Activated CD4-positive, CD25-positive, alpha-beta regulatory T cell treated with anti-CD3 and anti-CD28 coated beads, Interleukin-2, amount 50 U/mL, for 72 hours (primary cell): ENCODE results near the gene ZNF664.

Experiments used
- DNase-seq: peaks from one replicate; pipeline ENCODE4 v3.0.0; 2021

The ZNF664 gene

DNA sequence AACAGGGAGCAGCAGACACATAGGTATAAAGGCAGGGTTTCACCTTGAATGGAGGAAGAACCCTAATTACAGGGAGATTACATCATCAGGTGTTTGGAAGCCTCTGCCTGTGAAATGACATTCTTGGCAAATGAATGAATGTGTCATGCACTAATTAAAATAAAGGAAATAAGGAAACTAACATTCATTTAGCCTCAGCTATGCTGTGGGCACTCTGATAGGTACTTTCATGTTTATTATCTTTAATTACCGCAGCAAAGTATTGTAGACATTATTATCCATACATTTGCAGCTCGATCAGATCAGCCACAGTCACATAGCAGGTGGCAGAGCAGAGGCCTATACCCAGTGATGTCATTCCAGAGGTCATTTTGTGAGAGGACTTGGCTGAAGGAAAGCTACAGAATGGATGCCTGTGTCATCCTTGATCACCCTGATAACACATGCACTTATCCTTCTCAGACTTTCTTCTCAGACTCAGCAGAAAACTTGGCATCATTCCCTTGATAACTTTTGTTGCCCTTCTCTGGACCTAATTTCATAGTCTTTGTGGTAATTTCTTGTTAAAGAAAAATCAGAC is 18.4 kb downstream of the ZNF664 start:
- DNase-seq, result no peak

DNA sequence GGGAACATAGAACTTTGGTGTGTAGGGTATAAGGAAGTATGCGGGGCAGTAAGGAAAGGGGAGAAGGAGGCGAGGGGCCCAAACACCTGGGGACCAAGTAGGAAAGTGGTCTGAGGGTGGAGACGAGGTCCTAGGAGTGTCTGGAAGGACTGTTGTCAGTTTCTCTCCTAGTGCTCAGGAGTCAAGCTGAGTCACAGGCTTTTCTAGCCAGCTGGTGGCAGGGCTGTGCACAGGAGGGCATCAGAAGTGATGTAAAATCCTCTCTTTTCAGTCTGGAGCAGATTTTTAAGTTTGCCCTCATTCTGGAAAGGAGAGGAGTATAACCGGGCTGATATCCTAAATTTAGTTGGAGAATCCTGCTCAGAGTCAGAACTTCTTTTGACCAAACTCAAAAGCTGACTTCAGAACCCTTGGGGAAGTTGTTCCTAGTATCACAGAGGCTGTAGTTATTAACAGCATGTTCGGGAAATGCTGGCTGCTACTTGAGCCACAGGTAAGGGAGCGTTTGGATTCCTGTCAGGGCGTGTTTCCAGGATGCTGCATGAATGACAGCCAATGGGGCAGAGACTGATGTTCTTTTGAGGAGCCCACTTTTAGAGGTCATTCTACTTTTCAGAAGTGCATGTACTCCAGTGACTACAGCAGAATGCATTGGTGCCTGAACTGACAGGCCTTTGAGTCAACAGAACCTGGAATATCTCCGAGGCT is 19.3 kb downstream of the ZNF664 start:
- DNase-seq, result no peak

DNA sequence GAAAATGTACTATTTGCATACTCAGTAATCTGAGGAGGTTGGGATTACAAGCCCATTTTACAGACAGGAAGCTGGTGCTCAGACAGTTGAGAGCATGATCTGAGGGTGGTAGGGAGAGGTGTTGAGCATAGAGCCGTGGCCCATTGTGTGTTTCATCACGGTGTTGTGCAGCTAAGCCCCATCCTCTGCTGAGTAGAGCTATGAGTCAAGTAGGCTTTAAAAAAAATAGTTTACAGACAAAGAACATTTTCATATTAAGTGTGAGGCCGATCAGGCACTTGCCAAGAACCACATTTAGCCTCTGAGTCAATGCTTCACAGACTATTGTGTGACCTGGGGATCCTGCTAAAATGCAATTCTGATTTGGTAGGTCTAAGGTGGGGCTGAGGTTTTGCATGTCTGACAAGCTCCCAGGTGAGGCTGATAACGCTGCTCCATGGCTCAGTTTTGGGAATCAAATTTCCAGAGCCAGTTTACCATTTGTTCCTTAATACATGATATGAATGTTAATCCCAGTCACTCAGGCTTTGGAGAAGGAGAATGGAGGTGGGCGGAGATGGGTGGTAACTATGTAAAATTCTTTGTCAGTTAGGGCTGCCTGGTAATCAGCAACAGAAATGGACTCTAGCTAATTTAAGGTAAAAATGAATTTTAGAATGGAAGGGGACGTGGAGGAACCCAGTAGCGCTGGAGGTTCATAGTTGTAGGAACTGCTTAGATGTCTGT is 22.2 kb downstream of the ZNF664 start:
- no peak for DNase-seq

DNA sequence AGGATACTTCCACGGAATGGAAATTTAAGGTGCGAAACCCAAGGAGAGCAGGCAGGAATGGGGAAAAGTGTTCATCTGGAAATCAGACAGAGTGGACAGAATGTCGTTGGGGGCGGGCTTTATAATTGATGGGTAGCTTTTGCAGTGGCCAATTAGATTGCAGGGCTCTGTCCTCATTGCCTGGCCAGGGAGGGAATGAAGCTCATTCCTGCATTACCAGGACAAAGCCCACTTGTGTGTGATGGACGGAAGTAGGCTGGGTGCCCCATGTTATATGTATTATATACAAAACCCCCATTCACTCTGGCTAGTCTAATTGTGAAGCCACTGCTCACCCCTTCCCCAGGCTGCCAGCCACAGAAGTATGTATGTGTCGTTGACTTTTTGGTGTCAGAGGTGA is 23.6 kb downstream of the ZNF664 start:
- DNase-seq, result no peak

DNA sequence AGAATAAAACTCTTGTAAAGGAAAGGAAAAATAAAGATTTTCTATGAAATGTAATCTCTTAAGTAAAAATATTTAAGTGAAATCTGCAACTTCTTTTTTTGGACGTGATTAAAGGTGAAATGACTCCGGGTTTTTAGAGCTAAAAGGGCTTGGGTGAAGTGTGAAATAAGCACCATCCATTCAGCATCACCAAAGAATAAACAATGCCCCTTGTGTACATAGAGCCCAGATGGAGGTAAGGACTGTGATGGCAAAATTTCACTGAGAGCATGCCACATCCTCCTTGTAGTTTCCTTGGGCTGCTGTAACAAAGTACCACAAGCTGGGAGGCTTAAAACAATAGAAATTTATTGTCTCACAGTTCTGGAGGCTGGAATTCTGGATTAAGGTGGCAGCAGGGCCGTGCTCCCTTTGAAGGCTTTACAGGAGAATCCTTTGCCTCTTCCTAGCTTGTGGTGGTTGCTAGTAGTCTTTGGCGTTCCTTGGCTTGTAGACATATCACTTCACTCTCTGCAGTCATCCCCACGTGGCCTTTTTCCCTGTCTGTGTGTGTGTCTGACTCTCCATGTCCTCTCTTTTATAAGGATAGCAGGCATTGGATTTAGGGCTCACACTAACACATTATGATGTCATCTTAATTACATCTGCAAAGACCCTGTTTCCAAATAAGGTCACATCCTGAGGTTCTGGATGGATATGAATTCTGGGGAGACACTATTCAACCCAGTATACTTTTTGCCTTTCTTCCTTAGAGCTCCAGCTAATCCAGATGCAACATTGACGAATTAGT is 24.2 kb downstream of the ZNF664 start:
- DNase-seq, result no peak

DNA sequence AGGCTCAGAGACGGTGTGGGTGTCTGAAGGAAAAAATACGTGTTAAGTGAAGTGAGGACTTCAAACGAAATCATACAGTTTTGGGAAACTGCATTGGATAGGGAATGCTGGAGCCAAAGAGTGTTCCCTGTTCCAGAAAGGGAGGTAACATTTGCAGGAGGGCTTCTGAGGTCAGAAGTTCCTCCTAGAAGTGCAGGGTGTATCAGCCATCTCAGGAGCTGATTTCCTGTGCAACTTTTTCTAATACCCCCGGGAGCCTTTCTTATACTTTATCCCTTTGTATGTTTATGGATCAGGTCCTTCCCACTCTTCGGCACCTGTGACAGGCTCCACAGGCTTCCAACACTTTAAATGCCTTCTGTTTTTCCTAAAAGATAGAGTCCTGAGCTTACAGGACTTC is 24.9 kb downstream of the ZNF664 start:
- DNase-seq, result no peak

DNA sequence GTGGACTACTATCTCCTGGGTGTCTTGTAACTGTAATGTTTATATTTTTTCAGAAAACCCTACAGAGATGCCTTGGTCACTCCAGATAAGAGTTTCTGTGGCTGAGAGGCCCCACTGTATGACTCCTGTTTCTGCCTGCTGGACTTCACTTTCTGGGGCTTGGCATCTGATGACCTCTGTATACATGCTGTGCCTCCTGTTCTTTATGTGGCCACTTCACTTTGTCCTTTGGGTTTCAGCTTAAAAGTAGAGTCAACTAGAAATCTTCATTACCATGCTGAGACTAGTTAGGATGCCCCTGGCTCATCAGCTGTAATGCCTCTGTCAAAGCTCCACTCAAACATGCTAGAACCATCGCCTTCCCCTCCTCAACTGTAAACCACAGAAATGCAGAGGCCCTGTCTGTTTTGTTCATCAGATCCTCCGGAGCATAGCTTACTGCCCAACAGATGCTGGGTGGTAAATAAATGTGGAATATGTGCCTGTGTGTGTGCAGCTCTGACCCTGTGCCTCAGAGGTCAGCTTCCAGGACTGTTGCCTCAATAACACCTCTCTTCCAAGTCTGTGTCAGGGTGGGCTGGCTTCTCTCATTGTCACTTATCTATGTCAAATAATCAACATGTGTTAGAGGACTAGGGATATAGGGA is 25.5 kb downstream of the ZNF664 start:
- DNase-seq, result no peak

DNA sequence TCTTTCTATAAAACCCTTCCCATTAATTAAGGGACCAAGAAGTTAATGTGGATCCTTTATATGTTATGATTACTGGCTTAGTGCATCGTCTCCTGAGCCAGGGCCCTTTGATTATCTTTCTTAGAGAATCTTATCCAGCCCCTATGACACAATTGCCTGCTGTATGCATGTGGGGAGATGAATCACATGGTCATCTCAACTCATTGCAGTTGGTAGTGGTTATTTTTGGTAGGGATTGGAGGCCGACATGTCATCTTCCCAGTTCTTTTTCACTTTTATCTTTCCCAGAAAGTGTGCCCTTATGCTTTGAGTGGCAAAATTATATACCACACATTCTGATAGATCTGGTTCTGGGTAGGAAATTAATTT is 26.0 kb downstream of the ZNF664 start:
- no peak for DNase-seq

DNA sequence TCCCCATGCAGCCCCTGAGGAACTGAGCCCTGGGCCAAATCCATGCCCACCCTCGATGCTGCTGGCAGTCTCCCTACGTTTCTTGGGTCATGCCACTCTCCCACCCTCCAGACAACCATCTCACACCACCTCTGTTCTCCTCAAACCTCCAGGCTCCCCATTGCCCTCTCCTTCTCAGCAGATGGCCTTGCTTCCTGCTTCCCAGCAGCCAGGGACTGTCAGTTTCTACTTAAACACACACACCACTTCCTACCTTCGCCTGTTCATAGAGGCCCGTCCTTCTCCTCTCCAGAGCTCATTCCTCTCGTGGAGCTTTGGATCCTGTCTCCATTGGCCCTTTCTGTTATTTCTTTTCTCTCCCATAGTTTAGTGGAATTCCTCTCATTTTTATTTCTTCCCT is 27.1 kb downstream of the ZNF664 start:
- DNase-seq, result no peak

DNA sequence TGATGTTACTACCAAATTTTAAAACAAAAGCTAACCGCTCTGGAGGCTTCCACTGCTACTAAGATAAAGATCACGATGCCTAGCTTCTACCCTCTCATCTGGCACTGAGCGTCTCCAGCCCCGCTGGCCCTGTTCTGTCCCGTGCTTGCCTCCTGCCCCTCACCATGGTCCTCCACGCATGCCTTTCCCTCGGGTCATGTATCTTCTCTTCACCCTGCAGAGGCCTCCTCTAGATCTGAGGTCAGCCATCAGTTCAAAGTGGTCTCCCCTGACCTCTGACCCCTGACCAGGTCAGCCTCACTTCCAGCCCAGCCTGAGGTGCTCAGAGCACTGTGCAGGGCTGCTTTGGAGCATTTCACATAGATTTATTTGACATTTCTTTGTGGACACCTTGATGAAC is 28.3 kb downstream of the ZNF664 start:
- DNase-seq, result no peak

DNA sequence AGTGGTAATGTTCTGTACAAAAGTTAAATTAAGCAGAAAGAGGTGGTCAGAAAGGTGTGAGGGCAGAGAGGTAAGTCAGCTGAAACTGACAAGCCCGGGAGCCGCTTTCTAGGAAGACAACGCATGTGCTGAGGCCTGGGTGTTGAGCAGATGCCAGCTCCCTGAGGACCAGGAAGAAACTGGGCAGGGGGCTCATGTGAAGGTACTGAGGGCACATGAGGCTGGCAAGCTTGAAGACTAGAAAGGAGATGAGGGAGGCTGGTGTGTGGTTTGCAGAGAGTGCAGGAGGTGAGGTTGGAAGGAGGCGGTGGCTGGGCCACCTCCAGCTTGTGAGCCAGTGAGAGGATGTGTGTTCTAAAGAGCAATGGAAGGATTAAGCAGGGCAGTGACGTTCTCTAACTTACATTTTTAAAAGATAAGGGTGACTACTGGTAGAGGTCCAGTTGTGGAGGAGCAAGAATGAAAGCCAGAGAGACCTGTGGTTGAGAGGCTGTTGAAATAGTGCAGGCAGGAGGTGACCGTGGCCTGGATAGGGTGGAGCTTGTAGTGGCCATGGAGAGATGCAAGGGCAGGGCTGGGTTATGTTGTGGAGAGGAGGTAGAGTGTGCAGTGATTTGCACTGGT is 29.1 kb downstream of the ZNF664 start:
- DNase-seq, result no peak

DNA sequence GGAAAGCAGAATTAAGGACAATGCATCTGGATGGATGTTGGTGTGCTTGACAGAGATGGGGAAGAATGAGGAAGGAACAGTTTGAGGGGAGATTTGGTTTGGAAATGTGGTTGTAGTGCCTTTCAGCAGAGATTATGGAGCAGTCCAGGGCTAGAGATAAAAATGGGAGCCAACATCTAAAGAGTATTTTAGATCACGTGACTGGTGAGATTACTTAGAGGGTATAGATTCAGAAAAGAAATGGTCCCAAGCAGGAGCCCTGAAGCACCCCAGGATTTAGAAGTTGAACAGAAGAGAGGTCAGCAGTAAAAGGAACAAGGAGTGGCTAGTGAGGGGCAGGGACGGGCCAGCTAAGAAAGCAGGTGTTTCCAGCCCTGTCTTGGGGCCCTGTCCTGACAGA is 29.6 kb downstream of the ZNF664 start:
- no peak for DNase-seq

DNA sequence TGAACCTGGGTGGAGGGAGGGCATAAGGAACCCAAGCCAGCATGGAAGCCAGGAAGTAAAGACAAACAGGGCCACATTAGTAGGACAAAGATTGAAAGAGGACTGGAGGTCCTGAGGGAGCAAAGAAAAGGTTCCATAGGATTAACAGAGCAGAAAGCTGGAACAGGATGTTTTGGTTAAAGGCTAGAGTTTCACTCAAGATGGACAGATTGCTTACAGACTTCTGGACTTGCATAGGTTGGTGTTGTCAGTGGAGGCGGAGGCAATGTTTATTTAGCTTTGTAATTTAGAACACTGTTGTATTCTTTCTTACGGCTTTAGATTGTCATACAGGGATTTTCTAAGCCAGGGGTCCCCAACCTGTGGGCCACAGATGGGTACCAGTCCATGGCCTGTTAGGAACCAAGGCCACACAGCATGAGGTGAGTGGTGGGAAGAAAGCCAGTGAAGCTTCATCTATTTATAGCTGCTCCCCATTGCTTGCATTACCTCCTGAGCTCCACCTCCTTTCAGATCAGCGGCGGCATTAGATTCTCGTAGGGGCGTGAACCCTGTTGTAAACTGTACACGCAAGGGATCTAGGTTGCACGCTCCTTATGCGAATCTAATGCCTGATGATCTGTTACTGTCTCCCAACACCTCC is 31.3 kb downstream of the ZNF664 start:
- no peak for DNase-seq

DNA sequence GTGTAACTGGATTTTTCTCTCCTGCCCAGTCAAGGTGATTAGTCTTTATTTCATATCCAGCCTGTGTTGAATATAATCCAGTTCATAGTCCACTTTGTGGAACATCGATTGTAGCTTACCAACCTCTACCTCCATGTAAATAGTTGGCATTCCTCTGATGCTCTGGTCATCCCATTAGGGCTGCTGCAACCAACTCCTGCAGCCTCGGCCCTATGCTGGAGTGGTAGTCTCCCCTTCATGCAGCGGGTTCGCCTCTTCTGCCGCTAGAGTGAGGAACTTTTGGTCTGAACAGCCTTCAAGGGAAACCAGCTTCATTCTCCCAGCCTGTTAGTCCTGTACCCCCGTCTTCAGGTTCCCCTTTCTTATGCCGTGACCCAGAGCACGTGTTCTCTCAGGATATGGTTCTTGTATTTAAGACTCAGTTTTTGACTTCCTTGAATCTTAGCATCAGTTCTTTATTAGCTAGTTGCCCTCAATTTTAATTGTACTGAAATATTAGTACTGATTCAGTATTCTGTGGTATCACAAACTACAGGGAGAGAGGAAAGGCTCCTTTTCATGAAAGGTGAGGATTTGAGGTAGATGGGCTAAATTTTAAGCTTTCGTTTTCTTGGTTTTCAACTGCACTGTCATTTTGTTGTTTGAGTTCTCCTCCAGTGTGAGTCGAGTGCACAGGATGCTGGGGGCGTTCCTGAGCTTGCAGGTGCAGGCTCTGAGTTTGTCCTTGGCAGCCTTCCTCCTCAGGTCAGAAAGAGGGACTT is 33.2 kb downstream of the ZNF664 start:
- DNase-seq, result no peak

DNA sequence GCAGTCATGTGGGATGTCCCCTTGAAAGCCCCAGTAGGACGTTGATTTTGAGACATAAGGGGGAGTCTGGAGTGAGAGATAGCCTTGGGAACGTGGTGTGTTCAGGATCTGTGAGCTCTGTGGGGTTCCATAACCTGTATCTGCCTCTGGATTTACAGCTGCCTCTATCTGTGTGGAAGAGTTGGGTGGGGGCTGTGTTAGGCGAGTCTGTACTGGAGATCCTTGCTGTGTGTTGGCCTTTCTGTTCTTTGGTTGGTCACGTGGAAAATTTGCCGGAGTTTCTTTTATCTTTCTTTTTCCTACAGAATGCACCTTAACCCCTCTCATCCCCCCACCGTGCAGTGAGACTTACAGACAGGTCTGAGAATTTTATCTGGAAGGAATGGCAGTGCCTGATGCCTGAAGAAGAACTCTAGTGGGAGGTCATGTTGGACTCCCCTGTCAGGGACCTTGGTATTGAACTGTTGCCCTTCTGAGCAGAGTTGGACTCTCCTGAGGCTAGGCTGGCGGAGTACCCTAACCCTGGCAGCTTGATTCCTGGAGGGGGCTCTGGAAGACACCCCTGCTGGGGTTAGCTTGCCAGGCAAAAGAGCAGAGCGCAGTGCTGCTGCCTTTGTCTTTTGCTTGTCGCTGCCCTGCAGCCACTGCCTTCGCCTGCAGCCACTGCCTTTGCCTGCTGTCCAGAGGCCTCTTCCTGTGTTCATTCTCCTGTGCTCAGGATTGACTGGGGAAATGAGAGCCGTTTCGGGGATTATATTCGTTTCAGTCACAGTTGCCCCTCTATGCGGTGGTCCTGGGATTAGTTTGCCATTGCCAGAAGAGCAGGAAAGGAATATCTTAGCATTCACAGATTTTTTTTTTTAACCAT is 34.1 kb downstream of the ZNF664 start:
- DNase-seq, result no peak

DNA sequence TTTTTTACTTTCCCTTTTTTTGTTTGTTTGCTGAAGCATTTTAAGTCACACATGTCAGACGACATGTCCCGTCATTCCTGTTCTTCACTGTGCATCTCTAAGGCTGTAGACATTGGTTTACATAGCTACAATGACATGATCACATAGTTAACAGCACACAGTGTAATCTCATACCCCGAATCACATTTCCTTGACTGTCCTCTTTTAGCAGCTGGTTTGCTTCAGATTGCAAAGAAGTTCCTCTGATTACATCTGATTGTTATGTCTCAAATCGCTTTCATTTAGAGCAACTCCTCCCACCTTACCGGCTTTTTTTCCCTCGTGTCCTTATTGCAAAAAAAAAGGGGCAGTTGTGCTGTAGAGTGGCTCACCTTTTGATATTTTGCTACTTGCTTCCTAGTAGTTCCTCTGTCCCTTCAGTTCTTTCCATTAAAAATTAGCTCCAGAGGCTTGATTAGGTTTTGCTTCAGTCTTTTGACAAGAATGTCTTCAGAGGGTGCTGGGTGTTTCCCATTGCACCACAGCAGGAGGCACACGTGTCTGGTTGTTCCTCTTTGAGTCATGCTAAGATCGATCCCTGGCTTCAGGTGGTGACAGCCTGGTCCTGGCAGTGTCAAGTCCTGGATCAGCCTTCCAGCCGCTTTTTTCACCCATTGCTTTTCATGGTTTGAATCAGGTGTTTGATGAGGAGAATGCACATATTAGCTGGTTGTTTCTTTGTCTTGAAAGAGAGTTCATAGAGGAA is 35.0 kb downstream of the ZNF664 start:
- no peak for DNase-seq

DNA sequence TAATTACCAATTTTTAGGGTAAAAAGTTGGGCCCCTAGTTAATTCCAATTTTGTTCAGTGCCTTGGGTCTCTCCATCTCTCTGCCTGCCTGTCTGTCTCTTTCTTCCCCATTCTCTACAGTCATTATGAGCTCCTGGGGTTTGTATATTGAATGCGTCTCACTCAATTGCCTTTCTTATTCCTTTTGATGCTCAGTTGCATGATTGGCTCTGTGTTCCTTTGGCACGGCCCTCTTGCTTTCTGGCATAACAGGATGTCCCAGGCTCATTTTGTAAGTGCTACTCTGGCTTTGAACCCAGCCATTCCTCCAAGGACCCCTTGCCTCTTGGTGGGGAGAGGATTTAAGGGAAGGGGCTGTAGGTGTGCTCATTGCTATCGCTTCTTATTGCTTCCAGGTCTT is 35.6 kb downstream of the ZNF664 start:
- DNase-seq, result no peak

DNA sequence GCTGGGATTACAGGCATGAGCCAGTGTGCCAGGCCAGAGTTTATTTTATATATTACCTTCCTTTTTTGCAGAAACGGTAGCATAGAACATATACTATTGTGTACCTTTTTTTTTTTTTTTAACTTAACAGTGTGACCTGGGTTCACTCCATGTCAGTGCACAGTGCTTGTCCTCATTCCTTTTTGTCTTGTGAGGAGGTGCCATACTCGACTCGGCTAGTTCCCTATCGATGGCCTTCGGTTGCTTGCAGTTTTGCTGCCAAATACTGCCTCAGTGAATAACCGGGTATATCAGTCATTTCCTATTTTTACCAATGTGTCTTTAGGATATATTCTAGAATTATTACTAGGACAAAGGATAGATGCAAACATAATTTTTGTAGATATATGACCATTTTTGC is 36.8 kb downstream of the ZNF664 start:
- DNase-seq, result no peak

DNA sequence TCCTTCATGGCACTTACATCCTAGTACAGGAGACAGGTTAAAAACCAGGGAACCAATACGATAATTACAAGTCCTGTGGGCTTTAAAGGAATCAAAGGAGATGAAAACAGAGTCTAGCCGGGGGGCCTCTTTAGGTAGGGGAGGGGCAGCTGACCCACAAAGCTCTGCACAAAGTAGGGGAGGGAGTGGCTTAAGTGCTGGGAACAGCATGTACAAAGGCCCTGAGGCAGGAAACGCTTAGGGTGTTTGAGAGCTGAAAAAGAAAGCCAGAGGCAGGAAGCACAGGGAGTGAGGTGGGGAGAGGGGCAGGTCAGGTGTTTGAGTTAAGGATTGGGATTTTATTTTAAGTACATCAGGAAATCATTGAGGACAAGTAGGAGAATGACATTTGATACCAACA is 37.7 kb downstream of the ZNF664 start:
- DNase-seq, result no peak
